GM15510 (cell line): Measurements from ENCODE around the gene KNSTRN.

Experiments
- POLR2A ChIP-seq: IDR thresholded peaks from 3 replicates; pipeline ENCODE4 v1.6.1; 2011; ENCODE audit warnings: borderline replicate concordance; ENCODE audit not compliant: insufficient read length; ENCODE audit errors: extremely low read depth

Gene KNSTRN

GRCh38 chr15:40355976-40356585 lies 26.4 kb upstream of the KNSTRN start:
- TF ChIP-seq POLR2A, result no peak

- TF ChIP-seq POLR2A, result no peak
Measured at GRCh38 chr15:40357246-40357645, 25.3 kb upstream of the KNSTRN start.

GRCh38 chr15:40357723-40358470 lies 24.6 kb upstream of the KNSTRN start, which contains the start of gene DISP2:
Gene DISP2 (plus strand): TSS chr15:40358219. CDS start chr15:40358322, 103 bp downstream.
- TF ChIP-seq POLR2A, result no peak

- no peak for TF ChIP-seq POLR2A
Measured at GRCh38 chr15:40358471-40359353, 23.8 kb upstream of the KNSTRN start.

GRCh38 chr15:40360015-40360414 lies 22.5 kb upstream of the KNSTRN start:
- TF ChIP-seq POLR2A, result no peak

- TF ChIP-seq POLR2A, result no peak
Measured at GRCh38 chr15:40361640-40362039, 20.9 kb upstream of the KNSTRN start.

- no peak for TF ChIP-seq POLR2A
Measured at GRCh38 chr15:40363611-40364010, 18.9 kb upstream of the KNSTRN start.

- no peak for TF ChIP-seq POLR2A
Measured at GRCh38 chr15:40364251-40364650, 18.3 kb upstream of the KNSTRN start.

- TF ChIP-seq POLR2A, result no peak
Measured at GRCh38 chr15:40365016-40365415, 17.5 kb upstream of the KNSTRN start.

GRCh38 chr15:40365624-40366456 lies 16.7 kb upstream of the KNSTRN start:
- TF ChIP-seq POLR2A, result no peak

GRCh38 chr15:40366457-40367370 lies 15.8 kb upstream of the KNSTRN start:
- no peak for TF ChIP-seq POLR2A

- no peak for TF ChIP-seq POLR2A
Measured at GRCh38 chr15:40367371-40367685, 15.2 kb upstream of the KNSTRN start.
